Measurements from ENCODE around the gene PARP8. TPM values are rescaled to one million over a fixed set of nuclear protein-coding genes. Genes with fewer than 3 reads are reported as not detected.

The PARP8 gene
- total and polyA plus RNA-seq, 9 of the 15 experiments (the other 6 are each of a cell fraction or from before 2014, with no cell fraction given): 0.03 to 0.31 TPM; not detected in 7

DNA sequence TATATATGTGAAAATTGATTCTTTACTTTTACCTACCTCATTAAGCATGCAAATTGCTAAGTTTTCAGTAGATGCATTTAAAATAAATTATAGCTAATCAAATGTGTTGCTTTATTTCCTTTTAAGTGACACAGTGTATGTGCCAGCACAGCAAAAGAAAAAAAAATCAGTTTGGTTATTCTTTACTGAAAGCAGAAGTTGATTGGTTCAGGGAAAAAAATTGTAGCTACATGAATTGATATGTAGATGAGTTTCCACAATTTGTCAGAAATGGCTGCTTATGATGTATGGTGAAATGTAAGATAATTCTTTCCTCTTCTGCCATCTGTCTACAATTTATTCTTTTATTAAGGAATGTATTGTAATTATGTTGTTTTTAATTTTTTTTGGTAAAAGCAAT is 57.8 kb downstream of the PARP8 start (continued):
- TF ChIP-seq, protein P1, sequence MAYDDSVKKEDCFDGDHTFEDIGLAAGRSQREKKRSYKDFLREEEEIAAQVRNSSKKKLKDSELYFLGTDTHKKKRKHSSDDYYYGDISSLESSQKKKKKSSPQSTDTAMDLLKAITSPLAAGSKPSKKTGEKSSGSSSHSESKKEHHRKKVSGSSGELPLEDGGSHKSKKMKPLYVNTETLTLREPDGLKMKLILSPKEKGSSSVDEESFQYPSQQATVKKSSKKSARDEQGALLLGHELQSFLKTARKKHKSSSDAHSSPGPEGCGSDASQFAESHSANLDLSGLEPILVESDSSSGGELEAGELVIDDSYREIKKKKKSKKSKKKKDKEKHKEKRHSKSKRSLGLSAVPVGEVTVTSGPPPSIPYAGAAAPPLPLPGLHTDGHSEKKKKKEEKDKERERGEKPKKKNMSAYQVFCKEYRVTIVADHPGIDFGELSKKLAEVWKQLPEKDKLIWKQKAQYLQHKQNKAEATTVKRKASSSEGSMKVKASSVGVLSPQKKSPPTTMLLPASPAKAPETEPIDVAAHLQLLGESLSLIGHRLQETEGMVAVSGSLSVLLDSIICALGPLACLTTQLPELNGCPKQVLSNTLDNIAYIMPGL (CRISPR knock-in tag; IDR thresholded peaks at IDR 0.05): no peak
- TF ChIP-seq, protein P2, sequence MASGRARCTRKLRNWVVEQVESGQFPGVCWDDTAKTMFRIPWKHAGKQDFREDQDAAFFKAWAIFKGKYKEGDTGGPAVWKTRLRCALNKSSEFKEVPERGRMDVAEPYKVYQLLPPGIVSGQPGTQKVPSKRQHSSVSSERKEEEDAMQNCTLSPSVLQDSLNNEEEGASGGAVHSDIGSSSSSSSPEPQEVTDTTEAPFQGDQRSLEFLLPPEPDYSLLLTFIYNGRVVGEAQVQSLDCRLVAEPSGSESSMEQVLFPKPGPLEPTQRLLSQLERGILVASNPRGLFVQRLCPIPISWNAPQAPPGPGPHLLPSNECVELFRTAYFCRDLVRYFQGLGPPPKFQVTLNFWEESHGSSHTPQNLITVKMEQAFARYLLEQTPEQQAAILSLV (tag; IDR thresholded peaks at IDR 0.05): no peak
- no peak for TF ChIP-seq ZEB2 (IDR thresholded peaks at IDR 0.05)

DNA sequence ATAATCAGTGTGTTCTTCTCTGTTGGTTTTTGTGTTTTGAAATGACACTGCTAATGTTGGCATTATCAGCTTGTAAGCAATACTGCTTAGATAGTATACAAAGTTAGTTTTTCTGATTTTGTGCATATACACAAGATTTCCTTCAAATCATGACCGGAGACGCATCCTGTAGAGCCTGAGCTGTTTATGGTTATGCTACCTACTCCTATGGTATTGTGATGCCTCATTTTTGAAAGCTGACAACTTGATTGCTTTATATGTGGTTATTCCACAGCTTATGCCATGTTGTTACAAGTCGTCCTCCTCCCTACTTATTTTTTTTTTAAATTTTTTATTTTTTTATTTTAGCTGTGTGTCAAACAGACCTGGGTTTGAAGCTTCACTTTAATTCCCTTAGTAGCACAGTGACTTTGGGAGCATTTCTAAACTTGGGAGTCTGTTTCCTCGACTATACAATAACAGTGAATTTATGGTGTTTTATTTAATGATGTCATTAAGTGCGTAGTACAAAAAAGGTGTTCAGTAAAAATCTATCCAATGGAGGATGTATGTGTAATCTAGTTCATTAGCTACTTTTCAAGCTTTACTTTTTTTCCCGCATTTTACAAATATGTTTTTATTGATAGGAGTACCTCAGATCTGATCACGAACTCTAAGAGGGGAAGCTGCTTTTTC is 59.5 kb downstream of the PARP8 start:
- no TSS peak for BruUV-seq (replicated peaks)
- ATAC-seq: no peak
- Histone ChIP-seq H4K20me1 (replicated peaks; ENCODE audit: control insufficient read depth, insufficient read depth, low read length) (no peaks in the 10 kb centered on the region), H3K9ac (ENCODE audit: insufficient read depth in 1 of 2, low read depth in 2 of 2, low read length in 2 of 2) (no peak overlapping the region), H3K79me2 (ENCODE audit: control insufficient read depth, insufficient read depth, low read length) (no peaks in the 10 kb centered on the region), H3K4me1 (replicated peaks in 1 of 2; ENCODE audit: control insufficient read depth in 2 of 2, insufficient read depth in 2 of 2, low read length in 2 of 2) (no peaks in the 10 kb centered on the region), H3K27ac (ENCODE audit: extremely low read depth, low read depth, low read length) (no peak overlapping the region), H3K9me3 (replicated peaks; ENCODE audit: control insufficient read depth, insufficient read depth, low read depth, low read length) (peaks cover 2% of the 10 kb centered on the region), H3K4me2 (ENCODE audit: insufficient read depth, low read length) (no peak overlapping the region), H3K27me3 (ENCODE audit: control insufficient read depth in 2 of 2, insufficient read depth in 2 of 2, low read length in 2 of 2) (no peaks in the 10 kb centered on the region), H3K4me3 (no peak overlapping the region), H3K36me3 (ENCODE audit: control insufficient read depth, insufficient read depth, low read length) (no peaks in the 10 kb centered on the region), H2AFZ (ENCODE audit: low read depth, low read length) (no peak overlapping the region), H3K9me1 (ENCODE audit: control insufficient read depth, insufficient read depth, low read length) (no peaks in the 10 kb centered on the region)
- in situ Hi-C loops (cut with MboI): no loop called here
- TF ChIP-seq, protein P3, sequence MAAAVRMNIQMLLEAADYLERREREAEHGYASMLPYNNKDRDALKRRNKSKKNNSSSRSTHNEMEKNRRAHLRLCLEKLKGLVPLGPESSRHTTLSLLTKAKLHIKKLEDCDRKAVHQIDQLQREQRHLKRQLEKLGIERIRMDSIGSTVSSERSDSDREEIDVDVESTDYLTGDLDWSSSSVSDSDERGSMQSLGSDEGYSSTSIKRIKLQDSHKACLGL (CRISPR knock-in tag; IDR thresholded peaks at IDR 0.05; ENCODE audit: borderline replicate concordance, poor library complexity, severe bottlenecking): no peak
- no peak for TF ChIP-seq HEY1 (CRISPR knock-in tag; IDR thresholded peaks at IDR 0.05; ENCODE audit: borderline replicate concordance)
- TF ChIP-seq SRSF7 (optimal IDR thresholded peaks at IDR 0.05; ENCODE audit: low read depth, low read length): no peak
- TF ChIP-seq ZBTB1 (CRISPR knock-in tag; IDR thresholded peaks at IDR 0.05; ENCODE audit: borderline replicate concordance, low read depth): no peak
- DNase-seq (ENCODE audit: extremely low read depth in 1 of 4, low spot score in 3 of 4): no peak
- 1% methylated on average over 7 of the region's 7 CpGs for WGBS (ENCODE audit: insufficient coverage, low coverage, missing lambda C conversion rate)
- intact Hi-C loops (cut with micrococcal nuclease): no loop called here
- POLR2A ChIA-PET: interaction anchor here (0.6 to 1.2 kb wide), 2 partner anchors 128 to 267 kb away, joined by 3 read pairs; no protein-coding TSS in a partner anchor
- no peak for FAIRE-seq
- CTCF ChIA-PET (ENCODE audit: low intra/inter-chr PET ratio): no interaction called here
